GM19238 (cell line): ENCODE data around the gene CKS1B.

Experiments used
- DNase-seq: peaks from one replicate; pipeline ENCODE4 v3.0.0; 2011; ENCODE audit warnings: low spot score; ENCODE audit not compliant: insufficient read length

Gene CKS1B

DNA sequence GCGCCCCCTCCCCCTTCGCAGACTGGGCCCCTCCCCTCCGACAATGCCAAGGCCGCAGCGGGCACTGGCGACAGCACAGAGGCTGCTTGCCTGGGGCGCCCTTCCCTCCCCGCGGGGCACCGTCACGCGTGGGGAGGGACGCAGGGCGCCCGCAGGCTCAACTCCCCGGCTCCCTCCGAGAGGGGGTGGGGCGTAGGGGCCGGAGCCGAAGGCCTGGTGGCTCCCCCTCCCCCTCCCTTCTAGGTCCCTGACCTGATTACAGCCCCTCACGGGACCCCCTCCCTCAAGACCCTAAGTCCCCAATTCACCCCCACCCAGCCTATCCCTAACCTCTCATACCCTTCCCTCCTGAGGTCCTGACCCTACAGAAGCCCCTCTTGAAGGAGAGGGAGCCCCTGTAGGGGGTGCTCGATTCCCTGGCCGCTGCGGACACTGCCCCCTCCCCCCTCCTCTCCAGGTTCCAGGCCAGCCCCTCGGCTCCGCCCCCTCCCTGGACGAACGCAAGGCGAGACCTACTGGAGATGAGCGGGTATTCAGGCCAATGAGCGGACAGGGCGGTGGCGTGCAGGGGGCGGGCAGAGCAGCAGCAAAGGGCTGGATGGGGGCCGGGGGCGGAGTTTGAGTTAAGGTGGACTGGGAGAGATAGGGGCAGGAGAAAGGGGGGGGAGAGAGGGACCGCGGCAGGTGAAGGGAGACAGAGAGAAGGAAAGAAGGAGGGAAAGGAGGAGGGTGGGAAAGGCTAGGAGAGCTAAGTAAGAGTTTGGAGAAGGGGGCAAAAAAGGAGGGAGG is 27.4 kb downstream of the CKS1B start:
- peak; percentile 97 for DNase-seq

DNA sequence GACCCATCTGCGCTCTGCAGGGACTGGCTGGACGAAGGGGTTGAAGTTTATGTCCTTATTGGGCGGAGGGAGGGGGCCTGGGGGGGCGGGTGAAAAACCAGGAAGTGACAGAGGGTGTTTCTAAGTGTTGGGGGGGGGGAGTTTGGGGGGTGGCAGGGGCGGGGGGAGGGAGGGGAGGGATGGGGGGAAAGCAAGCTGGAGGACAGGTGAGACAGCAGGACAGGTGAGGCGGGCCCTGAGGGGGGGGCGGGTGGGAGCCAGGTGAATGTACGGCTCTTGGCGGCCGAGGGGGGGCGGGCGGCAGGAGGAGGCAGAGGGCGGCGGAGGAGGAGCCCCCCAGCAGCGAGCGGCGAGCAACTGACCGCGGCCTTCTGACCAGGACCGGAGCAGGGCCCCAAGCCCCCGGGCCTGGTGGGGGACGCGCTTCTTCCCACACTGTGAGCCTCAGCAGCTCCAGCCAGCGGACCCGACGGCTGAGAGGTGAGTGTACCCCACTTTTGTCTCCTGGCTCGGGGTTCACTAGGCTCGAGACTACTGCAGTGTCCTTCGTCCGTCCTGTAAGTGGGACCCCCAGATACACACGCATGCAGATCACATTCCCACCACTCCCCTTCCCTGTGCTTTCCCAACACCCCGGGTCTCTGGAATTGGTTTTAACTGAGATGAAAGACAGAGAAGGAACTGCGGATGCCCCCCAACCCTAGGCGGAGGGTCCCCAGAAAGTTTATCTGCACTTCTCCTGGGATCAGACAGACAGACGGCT is 28.2 kb downstream of the CKS1B start, which contains the start of gene ZBTB7B:
TSS of gene ZBTB7B (plus strand) at position 339 of the 763 bp plus-strand sequence. CDS start 11,859 bp downstream, outside the sequence.
- no peak for DNase-seq

GRCh38 chr1:155003227-155003765 is 28.8 kb downstream of the CKS1B start:
- DNase-seq = no peak

GRCh38 chr1:155003766-155004351 is 29.4 kb downstream of the CKS1B start:
- no peak for DNase-seq

DNA sequence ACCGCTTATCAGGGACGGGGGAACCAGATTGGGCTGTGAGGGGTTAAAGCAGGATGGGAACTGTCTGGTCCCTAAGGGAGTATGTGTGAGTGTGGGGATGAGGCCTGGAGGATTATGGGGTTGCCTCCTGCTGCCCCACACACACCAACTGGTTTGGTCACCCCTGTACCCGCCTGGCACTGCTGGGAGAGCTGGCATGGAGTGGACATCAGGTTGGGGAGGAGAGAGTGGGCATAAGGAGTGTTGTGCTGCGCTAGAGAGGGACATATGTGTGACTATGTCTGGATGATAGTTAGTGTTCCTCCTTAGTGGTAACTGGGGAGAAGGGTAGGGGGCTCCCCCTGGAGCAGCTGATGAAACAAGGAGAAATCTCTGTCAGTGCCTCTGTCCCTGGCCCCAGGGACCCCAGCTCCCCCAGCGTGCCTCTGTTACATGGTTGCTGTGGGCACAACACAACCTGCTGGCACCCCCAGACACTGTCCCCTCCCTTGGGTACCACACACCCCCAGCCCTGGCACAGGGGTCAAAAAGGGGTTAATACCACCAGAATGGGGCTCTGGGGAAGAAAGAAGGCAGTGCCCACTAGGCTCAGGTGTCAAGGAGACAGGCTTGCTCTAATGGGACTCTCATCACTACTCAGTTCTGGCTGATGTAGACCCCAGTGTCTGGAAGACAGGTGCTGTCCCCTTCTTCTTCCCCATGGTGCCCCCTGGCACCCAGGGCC is 30.0 kb downstream of the CKS1B start:
- no peak for DNase-seq

DNA sequence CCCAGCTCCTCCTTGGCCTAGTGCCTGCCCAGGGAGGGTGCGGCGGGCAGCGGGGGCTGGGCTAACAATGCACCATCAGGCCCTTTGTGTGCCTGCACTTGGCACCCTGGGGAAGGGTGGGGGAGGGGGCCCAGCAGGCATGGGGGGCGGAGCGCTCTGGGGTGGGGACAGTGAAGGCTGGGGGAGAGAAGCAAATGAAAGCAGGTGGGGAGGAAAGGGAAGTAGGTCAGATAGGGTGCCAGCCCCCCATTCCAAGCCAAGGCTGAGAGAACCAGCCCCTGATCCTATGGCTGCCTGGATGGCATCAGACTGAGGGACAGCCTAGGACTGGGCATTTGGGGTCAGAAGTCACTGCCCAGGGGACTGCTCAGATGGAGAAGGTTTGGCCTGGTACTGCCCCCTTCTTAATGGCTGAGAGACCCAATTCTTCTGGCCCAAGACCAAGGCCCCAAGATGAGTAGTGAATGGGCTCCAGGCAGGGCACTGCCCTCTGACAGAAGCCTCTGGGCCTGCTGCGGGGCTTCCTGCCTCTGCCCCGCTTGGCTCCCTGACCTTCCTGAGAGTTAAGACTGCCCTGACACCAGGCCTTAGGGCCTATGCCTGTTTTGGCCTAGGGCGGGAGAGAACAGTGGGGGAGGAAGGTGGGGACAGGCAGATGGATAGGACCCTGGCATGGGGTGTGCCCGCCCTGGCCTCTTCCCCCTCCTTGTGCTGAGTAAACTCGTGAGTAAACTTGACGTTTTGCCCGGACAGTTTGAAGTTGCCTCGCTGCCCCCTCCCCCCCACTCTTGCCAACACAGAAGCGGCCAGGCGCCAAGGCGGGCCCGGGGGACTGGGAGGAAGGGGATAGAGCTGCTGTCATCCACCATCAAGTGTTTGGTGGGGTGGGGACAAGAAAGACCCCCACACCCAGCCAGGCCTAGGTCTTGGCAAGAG is 30.9 kb downstream of the CKS1B start:
- no peak for DNase-seq

GRCh38 chr1:155006601-155007101 is 32.2 kb downstream of the CKS1B start:
- no peak for DNase-seq

- DNase-seq = no peak
Observed at GRCh38 chr1:155007251-155007828, 32.9 kb downstream of the CKS1B start.

GRCh38 chr1:155008015-155008941 is 33.8 kb downstream of the CKS1B start:
- no peak for DNase-seq

- DNase-seq = no peak
Observed at GRCh38 chr1:155009221-155009711, 34.8 kb downstream of the CKS1B start.

GRCh38 chr1:155009742-155010141 is 35.3 kb downstream of the CKS1B start:
- no peak for DNase-seq

DNA sequence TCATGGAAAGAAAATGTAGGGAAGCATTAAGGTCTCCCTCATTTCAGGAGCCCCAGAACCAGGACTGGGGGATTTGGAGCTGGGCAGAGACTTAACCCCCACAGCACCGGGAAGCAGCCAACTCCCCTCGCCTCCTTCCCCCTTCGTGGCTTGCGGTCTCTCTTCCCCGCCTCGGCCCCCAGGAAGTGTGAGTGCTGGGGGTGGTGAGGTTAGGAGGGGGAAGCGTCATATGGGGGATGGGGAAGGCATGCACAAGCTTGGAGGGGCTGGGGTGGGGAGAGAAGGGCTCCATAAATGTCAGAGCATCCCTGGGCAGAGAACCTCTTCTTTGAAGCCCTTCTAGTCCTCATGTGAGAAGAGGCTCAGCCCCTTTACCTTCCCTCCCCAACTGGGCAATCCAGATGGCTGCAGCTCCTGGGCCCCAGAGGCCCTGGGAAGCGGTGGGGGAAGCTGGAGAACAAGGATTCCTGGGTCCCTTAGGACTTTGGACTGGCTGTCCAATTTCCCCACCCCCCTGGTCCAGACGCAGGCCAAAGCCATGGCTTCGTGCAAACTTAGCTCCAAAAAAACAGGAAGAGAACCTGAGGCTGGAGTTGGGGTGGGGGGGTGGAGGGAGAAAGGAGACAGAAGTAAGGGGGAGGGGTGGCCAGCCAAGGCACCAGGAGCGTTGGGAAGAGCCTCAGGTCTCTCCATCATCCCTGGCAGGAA is 35.9 kb downstream of the CKS1B start:
- DNase-seq = no peak

GRCh38 chr1:155011004-155011416 is 36.5 kb downstream of the CKS1B start:
- no peak for DNase-seq

DNA sequence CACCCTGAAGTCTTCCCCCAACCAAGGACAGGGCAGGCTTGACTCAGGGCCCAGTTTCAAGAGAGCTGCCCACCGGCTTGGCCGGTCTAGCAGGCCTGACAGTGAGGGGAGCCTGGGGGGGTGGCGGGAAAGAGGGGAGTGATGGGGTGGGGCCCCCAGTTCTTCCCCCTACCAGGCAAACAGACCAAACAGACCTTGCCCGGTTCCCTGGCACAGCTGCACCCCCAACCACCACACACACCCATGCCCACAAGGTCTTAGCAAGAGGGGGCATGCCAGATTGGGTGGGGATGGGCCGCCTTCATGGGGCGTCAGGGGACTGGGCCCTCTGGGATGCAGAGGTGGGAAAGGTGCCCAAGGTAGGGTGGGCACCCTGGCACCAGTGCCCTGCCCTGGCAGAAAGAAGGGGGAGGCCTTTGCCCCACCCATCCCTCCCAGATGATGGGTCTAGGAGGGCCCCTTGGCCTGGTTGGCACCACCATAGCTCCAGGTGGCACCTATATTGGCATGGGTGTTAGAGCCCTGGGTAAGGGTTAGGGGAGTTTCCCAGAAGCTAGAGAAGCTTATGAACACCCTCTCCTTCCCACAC is 37.0 kb downstream of the CKS1B start:
- DNase-seq = no peak

DNA sequence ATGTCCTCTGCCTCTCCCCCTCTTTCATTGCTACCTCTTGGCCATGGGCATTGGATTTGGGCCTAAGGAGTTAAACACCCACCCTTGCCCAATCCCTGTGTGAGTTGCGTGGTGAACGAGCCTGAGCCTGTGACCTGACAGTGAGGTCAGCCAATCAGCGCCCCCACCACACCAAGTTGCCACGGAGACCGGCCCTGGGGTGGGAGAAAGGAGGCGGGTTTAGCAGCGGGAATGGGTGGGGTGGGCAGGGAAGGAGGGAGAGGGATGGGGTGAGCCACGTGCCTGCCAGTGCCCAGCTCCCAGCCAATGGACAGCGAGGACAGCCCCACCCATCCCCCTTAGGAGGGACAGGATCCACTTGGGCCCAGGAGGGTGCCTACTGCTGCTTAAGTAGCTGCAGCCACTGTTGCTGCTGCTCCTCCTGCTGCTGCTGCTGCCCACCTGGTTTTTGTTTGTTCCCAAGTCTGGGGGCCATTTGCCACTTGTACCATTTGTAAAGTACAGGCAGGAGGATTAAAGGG is 37.6 kb downstream of the CKS1B start:
- DNase-seq = no peak

GRCh38 chr1:155012776-155013602 is 38.5 kb downstream of the CKS1B start:
- DNase-seq = no peak
